ENCODE measurements around the gene ZNF207. TPM values are rescaled to one million over a fixed set of nuclear protein-coding genes. Genes with fewer than 3 reads are reported as not detected.
A peak's percentile ranks its signal among the peaks of the same experiment; 100 is the strongest.

ZNF207 gene
- total and polyA plus RNA-seq, 2 of the 8 experiments (the other 6 are each of a cell fraction or from before 2014, with no cell fraction given), result 268 to 286 TPM

DNA sequence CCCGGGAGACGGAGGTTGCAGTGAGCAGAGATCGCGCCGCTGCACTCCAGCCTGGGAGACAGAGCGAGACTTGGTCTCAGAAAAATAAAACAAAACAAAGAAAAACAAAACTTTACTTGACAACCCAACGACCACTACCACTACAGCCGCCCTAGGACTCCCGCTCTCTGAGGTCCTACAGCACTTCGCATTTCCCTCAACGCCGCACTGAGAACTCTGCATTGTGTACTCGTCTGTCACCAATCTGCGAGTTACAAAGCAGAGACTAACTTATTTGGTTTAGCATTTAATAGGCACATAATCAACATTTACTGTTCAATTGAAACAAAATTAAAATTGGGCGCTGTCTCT lies 479 bp upstream of the ZNF207 start:
- H4K8ac ChIP-seq (ENCODE audit: extremely low read depth, insufficient read depth, low read length), result peak overlapping the region; percentile 93; the same call in 1 of the 2 replicates
- H2AFZ ChIP-seq (ENCODE audit: low read length), result no peak overlapping the region
- peaks cover 7 to 18% of the 10 kb centered on the region in 2 experiments for H4K20me1 ChIP-seq (replicated peaks in 1 of 2; ENCODE audit: control insufficient read depth in 1 of 2, insufficient read depth in 2 of 2, low read length in 2 of 2)
- peak overlapping the region; percentile 82 for H2BK5ac ChIP-seq (ENCODE audit: low read depth, low read length)
- FAIRE-seq, result no peak
- peak overlapping the region; percentile 36 for H3K56ac ChIP-seq (replicated peaks; ENCODE audit: insufficient read length, low read depth, low read length)
- peak overlapping the region; percentile 55 for H3K4ac ChIP-seq (replicated peaks; ENCODE audit: insufficient read length, low read depth, low read length)
- peaks cover 0 to 21% (median 7%) of the 10 kb centered on the region in 4 experiments; a peak in 5 of 8 replicates for H3K36me3 ChIP-seq (ENCODE audit: control insufficient read depth in 2 of 4, insufficient read depth in 4 of 4, low read length in 3 of 4)
- no peak overlapping the region for H2BK20ac ChIP-seq (ENCODE audit: low read length)
- peak overlapping the region; percentile 97 for H3K27ac ChIP-seq (ENCODE audit: low read depth, low read length)
- H3K79me2 ChIP-seq (ENCODE audit: control insufficient read depth in 1 of 2, insufficient read depth in 2 of 2, low read length in 2 of 2), result peaks cover 37 to 51% of the 10 kb centered on the region in 2 experiments
- no peak for DNase-seq (ENCODE audit: low read depth in 1 of 2, low spot score in 2 of 2)
- 45% methylated on average over 15 of the region's 15 CpGs; no CpG with 5 or more reads in 1 of the 2 experiments for WGBS, 2 experiments (ENCODE audit: extremely low coverage in 1 of 2, insufficient coverage in 1 of 2, insufficient read length in 1 of 2, insufficient replicate concordance in 2 of 2, low coverage in 1 of 2, low lambda C conversion rate in 2 of 2, missing lambda C conversion rate in 1 of 2)
- POLR2A ChIA-PET (ENCODE audit: partially characterized antibody), result interaction anchor here (0.7 to 2.7 kb wide), 6 partner anchors 10 to 136 kb away, joined by 3 to 8 read pairs (median 4); partner anchors contain the start of gene PSMD11
- peak overlapping the region; percentile 85 to 100 (median 95) for H3K4me3 ChIP-seq (ENCODE audit: extremely low read depth in 1 of 4, insufficient read depth in 2 of 4, low read depth in 3 of 4, low read length in 4 of 4)
- no peaks in the 10 kb centered on the region; the same call in 1 of the 2 replicates for H3K23me2 ChIP-seq (ENCODE audit: low read depth, low read length)
- no peaks in the 10 kb centered on the region for H3K79me1 ChIP-seq (ENCODE audit: low read depth, low read length)
- H2BK12ac ChIP-seq (ENCODE audit: low read depth, low read length), result peak overlapping the region; percentile 20; the same call in 1 of the 2 replicates
- no peak overlapping the region for H2BK120ac ChIP-seq (replicated peaks; ENCODE audit: low read depth, low read length)
- no peaks in the 10 kb centered on the region; a peak in 1 of 7 replicates for H3K4me1 ChIP-seq (replicated peaks in 1 of 4; ENCODE audit: control insufficient read depth in 3 of 4, insufficient read depth in 4 of 4, low read length in 3 of 4)
- H3K9ac ChIP-seq (replicated peaks in 1 of 4; ENCODE audit: extremely low read depth in 1 of 4, low read depth in 3 of 4, low read length in 3 of 4), result peak overlapping the region; percentile 82 to 100 (median 98)
- peak overlapping the region; percentile 65; the same call in 1 of the 2 replicates for H2AK5ac ChIP-seq (ENCODE audit: low read depth, low read length)
- H3K4me2 ChIP-seq (ENCODE audit: insufficient read depth in 1 of 2, low read depth in 2 of 2, low read length in 2 of 2), result peak overlapping the region; percentile 88 to 89
- CTCF ChIA-PET (ENCODE audit: partially characterized antibody), result no interaction called here
- no peaks in the 10 kb centered on the region for H3K27me3 ChIP-seq (replicated peaks in 1 of 4; ENCODE audit: control insufficient read depth in 3 of 4, extremely low read depth in 1 of 4, insufficient read depth in 3 of 4, low read length in 3 of 4)
- H3K23ac ChIP-seq (ENCODE audit: insufficient read length), result no peak overlapping the region
- peak overlapping the region; percentile 22 for H4K91ac ChIP-seq (replicated peaks; ENCODE audit: insufficient read length, low read length)
- H3K14ac ChIP-seq (ENCODE audit: insufficient read length), result peak overlapping the region; percentile 13
- no peak overlapping the region for H2BK15ac ChIP-seq (ENCODE audit: low read length)
- TF ChIP-seq CHD1 (IDR thresholded peaks at IDR 0.05; ENCODE audit: low read depth, low read length) (peak; percentile 66; the same call in 1 of the 2 replicates), RBBP5 (IDR thresholded peaks at IDR 0.05; ENCODE audit: borderline replicate concordance, low read depth, low read length) (peak; percentile 4; the same call in 1 of the 2 replicates), NANOG (IDR thresholded peaks at IDR 0.05; ENCODE audit: insufficient read depth, low read depth, low read length, poor library complexity, severe bottlenecking) (no peak)
- no peaks in the 10 kb centered on the region for H3K9me3 ChIP-seq (ENCODE audit: insufficient read depth in 2 of 2, low read depth in 1 of 2, low read length in 1 of 2)
- peak overlapping the region; percentile 46 for H4K5ac ChIP-seq (ENCODE audit: insufficient read length, low read depth, low read length)
- no peak overlapping the region; the same call in 1 of the 2 replicates for H3K18ac ChIP-seq (ENCODE audit: extremely low read depth, low read length)
